Activated T-cell treated with anti-CD3 and anti-CD28 coated beads for 24 hours (primary cell): Measurements from ENCODE around the gene RIPOR2.
A peak's percentile ranks its signal among the peaks of the same experiment; 100 is the strongest.
"Not testable (repeated sequence)": the region's sequence is repeated elsewhere in the genome, so short reads cannot be mapped to it uniquely, and the experiment has no call there.

Experiments used
- DNase-seq: peaks from one replicate; pipeline ENCODE4 v3.0.0-alpha.2; 2020; ENCODE audit warnings: low read depth

RIPOR2 gene

DNA sequence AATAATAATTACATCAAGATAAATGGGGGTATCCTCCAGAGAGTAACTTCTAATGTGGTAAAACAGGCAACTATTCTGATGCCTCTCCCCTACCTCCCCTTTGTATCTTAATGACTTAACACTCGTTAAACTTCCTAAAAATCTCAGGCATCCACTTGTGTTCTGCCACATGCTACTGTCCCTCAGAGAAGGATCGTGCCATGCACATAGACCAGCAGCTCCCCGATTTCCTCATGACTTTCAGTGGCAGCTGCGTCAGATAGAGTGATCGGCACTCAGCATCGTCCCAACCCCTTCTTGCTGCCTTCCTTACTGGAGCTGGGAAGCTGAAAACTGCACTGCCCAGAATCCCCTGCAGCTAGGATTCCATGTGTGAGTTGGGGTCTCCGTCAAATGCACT, 32.1 kb downstream of the RIPOR2 start:
- DNase-seq, result no peak

DNA sequence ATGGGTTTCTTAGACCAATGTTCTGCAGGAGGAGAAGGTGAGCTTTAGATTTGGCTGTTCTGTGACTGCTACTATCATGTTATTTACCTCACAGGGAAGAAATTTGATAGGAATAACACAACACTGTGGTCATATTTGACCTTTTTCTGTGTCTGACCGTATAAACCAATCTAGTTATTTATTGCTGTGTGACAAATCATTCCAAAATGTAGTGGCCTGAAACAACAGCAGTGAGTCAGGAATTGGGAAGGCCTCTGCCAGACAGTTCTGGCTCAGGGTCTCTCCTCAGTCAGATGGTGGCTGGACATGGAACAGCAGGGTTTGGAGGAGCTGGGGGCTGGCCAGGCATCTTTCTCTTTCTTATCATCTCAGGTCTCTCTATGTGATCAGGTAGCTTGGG, 33.0 kb downstream of the RIPOR2 start:
- no peak for DNase-seq

DNA sequence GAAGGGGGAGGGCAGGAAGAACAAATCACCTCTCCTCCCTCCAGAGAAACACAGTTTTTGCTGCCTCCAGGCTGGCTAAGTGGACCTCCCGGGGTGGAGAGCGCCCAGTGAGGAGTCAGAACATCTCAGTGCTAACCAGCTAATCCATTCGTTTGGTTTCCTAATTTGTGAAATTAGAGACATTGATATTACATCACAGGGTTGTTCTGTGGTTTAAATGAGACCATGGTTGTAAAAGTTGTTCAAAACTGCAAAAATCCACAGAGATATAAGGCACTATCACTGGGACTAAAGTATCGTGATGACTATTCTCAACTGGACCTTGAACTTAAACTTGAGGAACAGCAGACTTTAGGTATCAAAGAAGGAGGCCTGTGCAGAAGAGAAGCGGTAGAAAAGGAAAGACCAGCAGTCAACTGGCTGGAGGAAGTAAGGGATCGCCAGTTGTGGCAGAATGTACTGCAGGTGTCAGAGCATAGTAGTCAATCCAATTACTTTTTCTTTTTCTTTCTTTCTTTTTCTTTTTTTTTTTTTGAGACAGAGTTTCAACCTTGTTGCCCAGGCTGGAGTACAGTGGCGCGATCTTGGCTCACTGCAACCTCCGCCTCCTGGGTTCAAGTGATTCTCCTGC, 33.9 kb downstream of the RIPOR2 start:
- no peak for DNase-seq

DNA sequence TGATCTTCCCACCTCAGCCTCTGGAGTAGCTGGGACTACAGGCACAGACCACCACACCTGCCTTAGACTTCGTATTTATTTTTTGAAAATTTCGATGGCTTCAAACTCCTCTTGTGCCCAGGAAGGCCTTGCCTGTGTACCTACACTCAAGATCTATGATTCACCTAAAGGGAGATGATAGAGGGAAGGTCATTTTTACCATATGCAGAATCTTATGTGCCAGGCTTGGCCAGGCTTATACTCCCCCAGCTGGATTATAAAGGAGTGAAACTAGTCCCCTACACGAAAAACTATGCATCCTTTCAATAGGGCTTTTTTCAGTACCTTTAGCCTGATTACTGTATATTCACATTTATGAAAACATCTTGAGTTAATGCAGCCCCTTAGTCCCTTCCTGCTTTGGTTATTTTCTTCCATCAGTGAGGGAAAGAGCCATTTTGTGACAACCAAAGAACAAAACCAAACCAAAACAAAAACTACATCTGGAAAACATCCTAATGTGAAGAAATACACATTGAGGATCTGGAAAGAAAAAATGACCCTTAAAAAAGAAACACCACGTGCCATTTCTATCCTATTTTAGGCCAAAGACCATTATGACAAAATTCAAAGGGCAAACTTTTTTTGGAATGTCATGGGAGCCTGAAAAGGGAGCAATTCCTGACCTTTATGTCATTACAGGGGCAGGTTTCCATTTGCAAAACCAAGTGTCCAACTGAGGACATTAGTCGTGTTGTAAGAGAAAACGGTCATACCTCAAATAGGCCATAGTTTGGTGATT, 34.7 kb downstream of the RIPOR2 start:
- no peak for DNase-seq

DNA sequence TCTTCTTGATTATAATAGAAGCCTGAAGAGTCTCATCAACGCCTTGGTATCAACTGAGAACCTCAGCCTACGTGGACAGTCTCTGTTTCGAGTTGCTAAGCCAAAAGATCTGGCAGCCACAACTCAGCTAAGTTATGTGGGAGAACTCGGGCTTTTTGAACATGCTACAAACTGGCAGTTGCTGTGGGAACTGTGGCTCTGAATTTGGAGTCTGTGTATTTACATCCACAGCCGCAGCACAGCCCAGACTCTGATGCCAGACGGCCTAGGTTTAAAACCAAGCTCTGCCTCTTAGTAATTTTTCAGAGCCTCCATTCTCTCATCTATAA, 35.8 kb downstream of the RIPOR2 start:
- DNase-seq, result peak; percentile 47

DNA sequence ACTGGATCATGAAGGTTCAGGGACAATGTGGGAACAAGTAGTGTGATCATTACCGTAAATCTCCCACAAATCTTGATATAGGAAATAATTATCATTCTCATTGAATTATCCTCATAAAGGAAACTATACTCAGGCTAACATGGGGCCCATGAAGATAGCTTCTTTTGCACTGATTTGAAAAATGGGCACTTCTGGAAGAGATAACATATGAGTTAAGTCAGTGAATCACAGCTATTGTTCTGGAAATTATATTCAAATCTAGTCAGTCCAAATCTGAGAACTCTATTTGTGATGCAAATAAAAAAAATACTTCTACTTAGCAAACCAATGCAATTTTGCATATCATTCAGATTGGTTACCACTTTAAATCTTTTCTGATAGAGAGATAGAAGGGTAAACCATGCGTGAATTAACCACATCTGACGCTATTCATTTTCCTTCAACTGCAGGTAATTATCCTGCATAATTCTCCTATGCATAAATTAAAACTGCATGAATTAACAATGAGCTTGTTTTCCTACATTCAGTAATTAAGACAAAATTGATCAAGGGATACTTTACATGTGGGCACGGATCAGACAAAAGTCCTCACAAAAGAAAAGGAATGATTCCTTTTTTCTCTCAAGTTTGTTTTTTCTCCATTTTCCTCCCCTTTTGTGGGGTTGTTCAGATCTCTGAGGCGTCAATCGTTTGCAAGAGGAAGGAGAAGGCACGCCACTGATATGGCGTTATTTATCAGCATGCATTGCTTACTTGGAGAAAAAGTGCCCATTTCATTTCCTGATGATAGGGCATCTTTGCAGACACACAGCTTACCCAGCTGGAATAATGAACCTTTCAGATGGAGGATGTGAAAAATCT, 36.4 kb downstream of the RIPOR2 start:
- DNase-seq, result no peak

DNA sequence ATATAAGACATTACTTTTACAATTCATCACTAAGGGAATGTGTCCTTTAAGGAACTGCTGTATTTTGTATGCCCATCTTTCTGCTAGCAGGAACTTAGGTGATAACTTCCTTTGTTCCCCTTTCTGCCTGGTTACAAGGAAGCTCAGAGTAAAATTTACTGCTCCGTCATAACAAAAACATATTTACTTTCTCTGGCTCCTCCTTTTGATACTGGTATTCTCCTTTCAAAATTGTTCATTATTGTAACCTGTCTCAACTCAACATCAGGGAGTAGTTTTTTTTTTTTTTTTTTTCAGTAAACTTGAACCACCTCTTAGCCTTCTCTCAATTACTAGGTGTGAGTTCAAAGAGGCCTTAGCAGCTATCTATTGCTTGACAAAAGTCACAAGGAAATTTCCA, 37.1 kb downstream of the RIPOR2 start:
- DNase-seq, result no peak

DNA sequence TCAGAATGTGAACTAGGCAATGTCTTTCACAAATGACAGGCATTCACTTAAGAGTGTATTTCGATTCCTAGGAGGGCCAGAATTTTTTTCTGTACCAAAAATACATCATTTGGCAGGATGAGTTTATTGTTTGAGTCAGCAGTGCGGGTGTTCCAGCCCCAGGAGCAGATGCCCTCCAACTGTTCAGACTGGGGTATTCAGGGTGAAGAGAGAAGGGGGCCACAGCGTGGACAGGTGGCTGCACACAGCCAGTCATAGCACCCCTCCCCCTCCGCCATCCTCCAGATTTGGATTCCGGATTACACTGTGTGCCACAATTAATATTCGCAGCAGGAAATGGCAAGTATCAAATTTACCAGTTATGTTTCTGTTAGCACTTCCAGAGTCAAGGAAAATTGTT, 38.6 kb downstream of the RIPOR2 start:
- no peak for DNase-seq

DNA sequence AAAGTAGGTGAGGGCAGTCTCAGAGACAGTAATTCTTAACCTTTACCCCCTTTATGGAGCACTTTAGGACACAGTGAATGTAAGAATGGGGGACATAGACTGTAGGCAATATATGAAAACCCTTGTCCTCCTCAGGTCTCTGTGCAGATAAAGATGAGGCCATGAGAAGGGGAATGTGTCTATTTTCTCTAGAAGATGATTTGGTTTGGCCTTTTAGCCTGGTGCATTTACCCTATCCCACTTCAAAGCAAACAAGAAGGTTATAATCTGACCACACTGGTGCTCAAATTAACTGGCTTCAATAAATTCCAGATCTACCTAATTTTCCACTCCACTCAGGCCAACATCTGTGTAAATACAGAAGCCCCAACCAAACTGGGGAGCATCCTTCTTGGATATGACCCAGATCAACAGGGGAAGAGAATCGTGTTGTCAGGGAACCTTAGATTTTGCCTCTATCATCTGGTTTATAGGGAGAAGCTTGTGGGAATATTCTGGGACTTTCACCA, 42.4 kb downstream of the RIPOR2 start:
- no peak for DNase-seq

DNA sequence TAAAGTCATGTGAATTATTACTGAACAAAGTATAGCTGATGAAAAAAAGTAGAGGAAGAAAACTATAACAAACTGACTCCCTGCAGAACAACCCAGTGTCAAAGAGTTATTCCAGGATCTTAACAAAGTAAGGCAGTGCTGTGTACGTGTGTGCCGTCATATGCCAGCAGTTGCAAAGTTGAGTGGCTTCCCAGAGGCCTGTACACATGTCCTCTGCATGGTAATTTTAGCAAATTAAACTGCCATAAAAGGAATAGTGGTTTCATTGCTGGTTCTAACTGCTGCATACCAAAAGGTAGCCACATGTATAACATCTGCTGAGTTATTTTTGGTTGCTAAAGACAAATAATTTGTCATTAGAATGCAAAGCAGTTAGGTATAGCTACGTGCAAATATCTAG, 44.8 kb downstream of the RIPOR2 start:
- no peak for DNase-seq

DNA sequence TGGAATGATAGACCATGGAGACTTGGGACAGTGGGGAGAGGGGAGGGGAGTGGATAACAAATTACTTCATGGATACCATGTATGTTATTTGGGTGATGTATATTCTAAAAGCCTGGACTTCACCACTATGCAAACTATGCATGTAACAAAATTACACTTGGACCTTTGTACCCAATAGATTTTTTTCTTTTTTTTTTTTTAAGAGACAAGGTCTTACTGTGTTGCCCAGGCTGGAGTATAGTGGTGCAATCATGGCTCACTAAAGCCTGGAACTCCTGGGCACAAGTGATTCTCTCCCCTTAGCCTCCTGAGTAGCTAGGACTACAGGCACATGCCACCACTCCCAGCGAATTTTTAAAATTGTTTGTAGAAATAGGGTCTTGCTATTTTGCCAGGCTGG, 45.3 kb downstream of the RIPOR2 start:
- no peak for DNase-seq

DNA sequence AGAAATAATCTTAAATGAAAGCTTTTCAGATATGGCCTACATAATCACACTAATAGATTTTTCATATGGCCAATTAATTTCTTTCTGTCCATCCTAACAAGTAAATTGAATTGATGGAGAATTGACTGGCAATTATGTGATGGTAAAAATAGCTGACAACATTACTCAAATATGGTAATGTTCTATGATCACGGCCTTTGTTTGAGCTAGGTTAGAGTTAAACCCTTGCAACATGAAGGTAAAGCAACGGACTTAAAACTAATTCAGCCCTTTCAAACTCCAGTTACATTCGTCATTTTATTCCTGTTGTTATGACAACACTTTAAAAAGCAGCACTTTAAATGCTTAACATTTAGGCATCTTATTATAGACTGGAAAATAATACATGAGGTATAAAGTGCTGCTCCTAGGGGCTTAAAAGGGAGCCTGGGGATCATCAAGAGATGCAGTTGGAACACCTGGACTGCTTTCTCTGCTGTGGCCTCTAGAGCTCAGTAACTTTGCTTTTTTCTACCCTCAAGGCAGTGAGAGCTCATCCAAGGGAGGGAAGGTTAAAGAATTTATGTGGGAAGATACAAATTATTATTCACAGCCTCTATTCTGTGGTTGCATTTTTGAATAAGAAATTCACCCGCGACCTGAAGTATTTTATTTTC, 46.9 kb downstream of the RIPOR2 start:
- no peak for DNase-seq

DNA sequence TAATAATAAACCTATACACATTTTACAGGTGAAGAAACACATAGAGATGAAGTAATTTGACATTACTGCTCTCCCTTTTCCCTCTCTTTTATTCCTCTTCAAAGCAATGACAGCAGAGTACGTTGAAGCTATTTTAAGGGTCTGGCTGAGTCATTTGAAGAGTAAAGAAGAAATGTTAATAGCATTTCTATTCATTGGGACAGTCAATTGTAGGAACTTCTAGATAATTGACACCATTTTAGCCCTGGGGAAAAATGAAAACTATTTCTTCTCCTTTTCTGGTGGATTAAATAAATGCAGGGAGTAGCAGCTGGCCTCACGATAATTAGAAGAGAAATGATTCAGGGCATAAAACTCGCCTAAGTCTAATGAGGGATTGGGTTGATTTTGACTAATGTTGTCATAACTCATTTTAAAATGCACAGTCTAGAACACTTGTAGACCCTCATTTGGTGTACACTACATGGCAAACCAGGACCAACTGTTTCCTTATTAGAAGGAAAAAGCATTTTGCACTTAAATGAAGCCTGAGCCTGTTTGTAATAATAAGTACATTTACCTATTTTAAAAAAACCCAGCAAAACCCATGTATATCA, 48.1 kb downstream of the RIPOR2 start:
- DNase-seq, result no peak

DNA sequence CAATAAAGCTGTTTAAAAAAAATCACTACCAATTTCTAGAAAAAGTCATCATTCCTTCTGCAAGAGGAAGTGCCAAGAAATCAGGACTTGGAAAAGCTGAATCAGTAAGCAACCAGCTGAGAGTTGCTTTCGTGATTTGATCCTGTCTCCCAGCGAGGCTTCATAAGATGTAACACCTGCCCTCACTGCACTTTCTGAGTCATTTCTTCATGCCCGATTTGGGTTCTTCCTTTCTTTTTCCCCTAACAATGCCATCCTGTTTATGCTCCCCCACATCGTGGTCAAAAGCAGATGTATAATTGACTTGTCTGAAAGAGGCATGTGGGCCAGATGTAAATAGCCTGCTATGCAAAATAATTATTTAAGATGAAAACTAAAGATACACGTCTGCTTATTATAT, 52.1 kb downstream of the RIPOR2 start:
- DNase-seq, result peak; percentile 44

DNA sequence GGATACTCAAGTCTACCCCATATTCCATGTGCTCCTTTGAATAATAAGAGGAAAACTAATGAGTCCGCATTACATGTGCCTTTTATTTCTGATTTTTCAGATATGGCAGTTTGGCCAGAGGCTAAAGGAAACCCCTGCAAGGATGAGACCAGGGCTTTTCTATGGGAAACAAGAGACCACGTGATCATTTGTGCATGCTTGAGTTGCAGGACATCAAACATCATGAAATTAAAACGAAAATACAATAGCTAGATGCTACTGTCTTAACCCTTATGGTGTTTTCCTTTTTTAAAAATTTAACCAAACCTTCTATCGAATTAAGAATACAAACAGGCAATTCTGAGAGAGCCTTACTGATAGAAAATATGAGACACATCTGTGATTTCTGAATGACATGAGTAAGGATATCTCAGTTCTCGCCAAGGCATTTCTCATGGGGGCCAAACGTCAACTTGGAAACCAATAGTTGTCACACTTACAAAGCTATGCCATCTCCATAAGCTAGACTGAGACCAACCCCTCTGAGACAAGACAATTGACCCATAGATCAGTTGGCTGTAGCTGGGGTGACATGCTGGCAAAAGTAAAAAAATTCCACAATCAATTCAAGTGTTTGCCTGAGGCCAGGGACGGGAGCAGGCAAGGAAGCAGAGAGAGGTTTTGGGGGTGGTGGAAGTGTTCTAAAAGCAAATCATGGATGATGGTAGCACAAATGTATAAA, 52.8 kb downstream of the RIPOR2 start:
- no peak for DNase-seq

DNA sequence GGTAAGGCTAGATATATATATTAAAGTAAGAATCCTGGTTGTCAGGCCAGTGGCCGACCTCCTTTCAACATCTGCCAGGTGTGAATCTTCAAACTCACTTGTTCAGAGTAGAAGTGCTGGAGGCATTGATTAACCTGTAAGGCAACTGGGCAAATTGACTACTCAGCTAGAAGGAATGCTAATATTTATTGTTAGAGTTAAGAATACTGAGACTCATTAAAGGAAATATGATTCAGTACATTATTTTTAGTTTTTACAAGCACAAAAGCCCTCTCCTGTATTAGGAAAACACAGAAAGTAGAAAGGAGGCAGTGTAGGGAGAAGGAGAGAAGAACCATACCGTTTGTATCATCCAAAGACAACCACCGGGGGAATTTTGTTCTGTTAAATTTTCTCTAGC, 53.5 kb downstream of the RIPOR2 start:
- no peak for DNase-seq

DNA sequence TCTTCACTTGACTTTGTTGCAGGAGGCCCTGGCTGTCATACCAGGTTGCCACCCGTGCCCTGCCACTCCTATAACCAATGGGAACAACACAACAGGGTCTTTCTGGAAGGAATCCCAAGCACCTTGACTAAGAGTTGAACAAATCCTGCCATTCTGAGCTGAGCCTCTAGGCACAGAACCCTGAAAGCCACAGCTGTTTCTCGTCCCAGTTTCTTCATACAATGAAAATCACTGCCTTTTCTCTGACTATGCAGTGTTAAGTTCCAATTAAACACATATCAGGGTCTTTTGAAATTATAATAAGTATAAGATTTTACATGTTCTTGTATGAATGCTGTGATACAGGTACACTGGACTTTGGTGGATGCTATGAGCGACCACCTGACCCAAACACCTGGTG, 54.4 kb downstream of the RIPOR2 start:
- no peak for DNase-seq

DNA sequence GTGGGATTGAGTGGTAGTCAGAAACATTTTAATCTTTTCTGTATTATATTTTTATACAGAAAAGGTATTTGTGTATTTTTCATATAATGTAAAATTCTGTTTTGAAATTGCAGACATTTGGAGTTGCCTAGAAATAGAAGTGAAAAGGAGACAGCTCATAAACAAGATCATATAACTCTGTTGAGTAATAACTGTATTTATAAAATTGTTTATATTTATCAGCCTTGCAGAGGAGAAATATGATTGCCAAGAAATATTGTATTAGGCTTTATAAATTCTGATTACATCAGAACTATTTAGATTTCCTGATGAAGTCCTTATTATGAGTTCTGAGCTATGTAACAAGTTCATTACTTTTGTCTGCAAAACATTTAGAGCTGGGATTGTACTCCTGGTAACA, 55.3 kb downstream of the RIPOR2 start:
- DNase-seq, result no peak

DNA sequence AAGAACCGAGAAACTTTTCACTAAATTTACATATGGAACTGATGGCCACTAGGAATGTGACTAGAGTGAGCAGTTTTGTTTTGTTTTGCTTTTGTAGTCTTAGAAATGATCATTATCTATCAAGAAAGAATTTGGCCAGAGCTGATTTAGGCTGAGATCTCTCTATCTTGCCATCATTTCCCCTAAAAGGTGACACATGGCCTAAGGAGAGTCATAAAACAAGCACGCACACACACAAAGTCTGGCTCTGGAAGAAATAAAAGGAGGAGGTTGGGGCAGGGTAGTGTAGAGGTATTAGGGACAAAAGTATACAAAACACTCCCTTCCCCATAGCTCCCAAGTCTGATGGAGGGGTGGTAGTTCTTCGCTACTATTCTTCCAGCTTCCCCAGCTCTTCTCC, 56.4 kb downstream of the RIPOR2 start:
- no peak for DNase-seq

DNA sequence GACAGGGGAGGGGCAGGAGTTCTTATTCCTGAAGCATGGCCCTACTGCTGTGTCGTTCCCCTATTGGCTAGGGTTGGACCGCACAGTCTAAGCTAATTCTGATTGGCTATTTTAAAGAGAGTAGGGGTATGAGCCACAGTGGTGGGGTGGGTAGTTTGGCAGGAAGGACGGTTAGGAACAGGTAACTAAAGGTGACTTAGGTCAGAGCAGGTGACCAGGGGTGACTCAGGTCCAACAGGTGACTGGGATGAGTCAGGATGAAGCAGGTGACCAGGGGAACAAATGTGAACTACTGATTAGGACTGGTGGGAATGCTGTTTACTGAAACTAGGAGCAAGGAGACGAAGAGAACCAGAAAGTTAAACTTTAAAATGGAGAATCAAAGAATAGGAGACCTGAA, 58.0 kb downstream of the RIPOR2 start:
- not testable (repeated sequence) for DNase-seq
